ENCODE measurements around the gene DUSP11. TPM values are rescaled to one million over a fixed set of nuclear protein-coding genes. Genes with fewer than 3 reads are reported as not detected.

Gene DUSP11
- total and polyA plus RNA-seq, 2 of the 13 experiments (the other 11 are each of a cell fraction or from before 2014, with no cell fraction given): 30.5 to 36.2 TPM

GRCh38 chr2:73780237-73780582 lies 307 bp upstream of the DUSP11 start (continued):
- TF ChIP-seq, protein P1, sequence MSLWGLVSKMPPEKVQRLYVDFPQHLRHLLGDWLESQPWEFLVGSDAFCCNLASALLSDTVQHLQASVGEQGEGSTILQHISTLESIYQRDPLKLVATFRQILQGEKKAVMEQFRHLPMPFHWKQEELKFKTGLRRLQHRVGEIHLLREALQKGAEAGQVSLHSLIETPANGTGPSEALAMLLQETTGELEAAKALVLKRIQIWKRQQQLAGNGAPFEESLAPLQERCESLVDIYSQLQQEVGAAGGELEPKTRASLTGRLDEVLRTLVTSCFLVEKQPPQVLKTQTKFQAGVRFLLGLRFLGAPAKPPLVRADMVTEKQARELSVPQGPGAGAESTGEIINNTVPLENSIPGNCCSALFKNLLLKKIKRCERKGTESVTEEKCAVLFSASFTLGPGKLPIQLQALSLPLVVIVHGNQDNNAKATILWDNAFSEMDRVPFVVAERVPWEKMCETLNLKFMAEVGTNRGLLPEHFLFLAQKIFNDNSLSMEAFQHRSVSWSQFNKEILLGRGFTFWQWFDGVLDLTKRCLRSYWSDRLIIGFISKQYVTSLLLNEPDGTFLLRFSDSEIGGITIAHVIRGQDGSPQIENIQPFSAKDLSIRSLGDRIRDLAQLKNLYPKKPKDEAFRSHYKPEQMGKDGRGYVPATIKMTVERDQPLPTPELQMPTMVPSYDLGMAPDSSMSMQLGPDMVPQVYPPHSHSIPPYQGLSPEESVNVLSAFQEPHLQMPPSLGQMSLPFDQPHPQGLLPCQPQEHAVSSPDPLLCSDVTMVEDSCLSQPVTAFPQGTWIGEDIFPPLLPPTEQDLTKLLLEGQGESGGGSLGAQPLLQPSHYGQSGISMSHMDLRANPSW (CRISPR knock-in tag; IDR thresholded peaks at IDR 0.05; ENCODE audit: borderline replicate concordance): 0 out of 2 replicates have a peak, but pooled peaks have one; percentile 17
- TF ChIP-seq RFX1 (IDR thresholded peaks at IDR 0.05): no peak
- peak in 1 of 2 experiments; percentile 46; a peak in 2 of 4 replicates for TF ChIP-seq ATF4 (CRISPR knock-in tag; IDR thresholded peaks at IDR 0.05)
- TF ChIP-seq, protein P2, sequence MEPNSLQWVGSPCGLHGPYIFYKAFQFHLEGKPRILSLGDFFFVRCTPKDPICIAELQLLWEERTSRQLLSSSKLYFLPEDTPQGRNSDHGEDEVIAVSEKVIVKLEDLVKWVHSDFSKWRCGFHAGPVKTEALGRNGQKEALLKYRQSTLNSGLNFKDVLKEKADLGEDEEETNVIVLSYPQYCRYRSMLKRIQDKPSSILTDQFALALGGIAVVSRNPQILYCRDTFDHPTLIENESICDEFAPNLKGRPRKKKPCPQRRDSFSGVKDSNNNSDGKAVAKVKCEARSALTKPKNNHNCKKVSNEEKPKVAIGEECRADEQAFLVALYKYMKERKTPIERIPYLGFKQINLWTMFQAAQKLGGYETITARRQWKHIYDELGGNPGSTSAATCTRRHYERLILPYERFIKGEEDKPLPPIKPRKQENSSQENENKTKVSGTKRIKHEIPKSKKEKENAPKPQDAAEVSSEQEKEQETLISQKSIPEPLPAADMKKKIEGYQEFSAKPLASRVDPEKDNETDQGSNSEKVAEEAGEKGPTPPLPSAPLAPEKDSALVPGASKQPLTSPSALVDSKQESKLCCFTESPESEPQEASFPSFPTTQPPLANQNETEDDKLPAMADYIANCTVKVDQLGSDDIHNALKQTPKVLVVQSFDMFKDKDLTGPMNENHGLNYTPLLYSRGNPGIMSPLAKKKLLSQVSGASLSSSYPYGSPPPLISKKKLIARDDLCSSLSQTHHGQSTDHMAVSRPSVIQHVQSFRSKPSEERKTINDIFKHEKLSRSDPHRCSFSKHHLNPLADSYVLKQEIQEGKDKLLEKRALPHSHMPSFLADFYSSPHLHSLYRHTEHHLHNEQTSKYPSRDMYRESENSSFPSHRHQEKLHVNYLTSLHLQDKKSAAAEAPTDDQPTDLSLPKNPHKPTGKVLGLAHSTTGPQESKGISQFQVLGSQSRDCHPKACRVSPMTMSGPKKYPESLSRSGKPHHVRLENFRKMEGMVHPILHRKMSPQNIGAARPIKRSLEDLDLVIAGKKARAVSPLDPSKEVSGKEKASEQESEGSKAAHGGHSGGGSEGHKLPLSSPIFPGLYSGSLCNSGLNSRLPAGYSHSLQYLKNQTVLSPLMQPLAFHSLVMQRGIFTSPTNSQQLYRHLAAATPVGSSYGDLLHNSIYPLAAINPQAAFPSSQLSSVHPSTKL (CRISPR knock-in tag; IDR thresholded peaks at IDR 0.05): no peak
- no peak for TF ChIP-seq CEBPB (IDR thresholded peaks at IDR 0.05; ENCODE audit: borderline replicate concordance, low read depth, low read length)
- TF ChIP-seq BORCS8-MEF2B (CRISPR knock-in tag; IDR thresholded peaks at IDR 0.05): no peak
- TF ChIP-seq, protein P3, sequence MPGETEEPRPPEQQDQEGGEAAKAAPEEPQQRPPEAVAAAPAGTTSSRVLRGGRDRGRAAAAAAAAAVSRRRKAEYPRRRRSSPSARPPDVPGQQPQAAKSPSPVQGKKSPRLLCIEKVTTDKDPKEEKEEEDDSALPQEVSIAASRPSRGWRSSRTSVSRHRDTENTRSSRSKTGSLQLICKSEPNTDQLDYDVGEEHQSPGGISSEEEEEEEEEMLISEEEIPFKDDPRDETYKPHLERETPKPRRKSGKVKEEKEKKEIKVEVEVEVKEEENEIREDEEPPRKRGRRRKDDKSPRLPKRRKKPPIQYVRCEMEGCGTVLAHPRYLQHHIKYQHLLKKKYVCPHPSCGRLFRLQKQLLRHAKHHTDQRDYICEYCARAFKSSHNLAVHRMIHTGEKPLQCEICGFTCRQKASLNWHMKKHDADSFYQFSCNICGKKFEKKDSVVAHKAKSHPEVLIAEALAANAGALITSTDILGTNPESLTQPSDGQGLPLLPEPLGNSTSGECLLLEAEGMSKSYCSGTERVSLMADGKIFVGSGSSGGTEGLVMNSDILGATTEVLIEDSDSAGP (CRISPR knock-in tag; IDR thresholded peaks at IDR 0.05; ENCODE audit: borderline replicate concordance): 0 out of 2 replicates have a peak, but pooled peaks have one; percentile 5
- TF ChIP-seq NCOR1 (IDR thresholded peaks at IDR 0.05; ENCODE audit: borderline replicate concordance, low read length): 0 out of 2 replicates have a peak, but pooled peaks have one; percentile 2
- TF ChIP-seq, protein P4, sequence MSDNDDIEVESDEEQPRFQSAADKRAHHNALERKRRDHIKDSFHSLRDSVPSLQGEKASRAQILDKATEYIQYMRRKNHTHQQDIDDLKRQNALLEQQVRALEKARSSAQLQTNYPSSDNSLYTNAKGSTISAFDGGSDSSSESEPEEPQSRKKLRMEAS (IDR thresholded peaks at IDR 0.05): no peak
- TF ChIP-seq GATAD1 (CRISPR knock-in tag; IDR thresholded peaks at IDR 0.05): no peak
- no peak for TF ChIP-seq RXRA (CRISPR knock-in tag; IDR thresholded peaks at IDR 0.05)
- TF ChIP-seq TCF7 (IDR thresholded peaks at IDR 0.05; ENCODE audit: low read depth): no peak
- no peak for TF ChIP-seq ZNF326 (CRISPR knock-in tag; IDR thresholded peaks at IDR 0.05; ENCODE audit: borderline replicate concordance)
- TF ChIP-seq, protein P5, sequence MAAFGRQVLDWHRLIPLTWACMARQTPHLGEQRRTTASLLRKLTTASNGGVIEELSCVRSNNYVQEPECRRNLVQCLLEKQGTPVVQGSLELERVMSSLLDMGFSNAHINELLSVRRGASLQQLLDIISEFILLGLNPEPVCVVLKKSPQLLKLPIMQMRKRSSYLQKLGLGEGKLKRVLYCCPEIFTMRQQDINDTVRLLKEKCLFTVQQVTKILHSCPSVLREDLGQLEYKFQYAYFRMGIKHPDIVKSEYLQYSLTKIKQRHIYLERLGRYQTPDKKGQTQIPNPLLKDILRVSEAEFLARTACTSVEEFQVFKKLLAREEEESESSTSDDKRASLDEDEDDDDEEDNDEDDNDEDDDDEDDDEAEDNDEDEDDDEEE (CRISPR knock-in tag; IDR thresholded peaks at IDR 0.05): no peak
- no peak for TF ChIP-seq NR2C2 (CRISPR knock-in tag; IDR thresholded peaks at IDR 0.05; ENCODE audit: borderline replicate concordance)
- peak; percentile 0; the same call in 1 of the 2 replicates for TF ChIP-seq ZFP1 (CRISPR knock-in tag; IDR thresholded peaks at IDR 0.05)
- TF ChIP-seq MAFK (conservative IDR thresholded peaks at IDR 0.05 in 1 of 2, IDR thresholded peaks at IDR 0.05 in 1 of 2; ENCODE audit: low read length in 2 of 2): no peak
- TF ChIP-seq E2F2 (CRISPR knock-in tag; IDR thresholded peaks at IDR 0.05; ENCODE audit: borderline replicate concordance): no peak
- no peak for TF ChIP-seq ZNF44 (CRISPR knock-in tag; IDR thresholded peaks at IDR 0.05)
